ENCODE measurements around the gene FAM180B. TPM values are rescaled to one million over a fixed set of nuclear protein-coding genes. Genes with fewer than 3 reads are reported as not detected.

FAM180B gene
- total RNA-seq, 4 donors from 2014 or later: not detected

GRCh38 chr11:47587039-47587716 is 700 bp downstream of the FAM180B start:
- Histone ChIP-seq H3K9me3 (peaks cover 0 to 4% (median 0%) of the 10 kb centered on the region in 3 donors), H3K4me1 (peaks cover 0 to 13% (median 0%) of the 10 kb centered on the region in 3 donors), H3K36me3 (peaks cover 15 to 35% (median 25%) of the 10 kb centered on the region in 3 donors), H3K4me3 (no peak overlapping the region), H3K27ac (peak overlapping the region in 2 of 4 donors; percentile 21 to 28), H3K27me3 (peaks cover 0 to 34% (median 0%) of the 10 kb centered on the region in 4 donors)
- 60 to 63% methylated on average over 3 to 6 of the region's 6 CpGs for WGBS, 2 donors
- DNase-seq: no peak
- intact Hi-C loops (cut with DNase I): no loop called here
- TF ChIP-seq POLR2A (IDR thresholded peaks at IDR 0.05): no peak
- TF ChIP-seq, protein P1, sequence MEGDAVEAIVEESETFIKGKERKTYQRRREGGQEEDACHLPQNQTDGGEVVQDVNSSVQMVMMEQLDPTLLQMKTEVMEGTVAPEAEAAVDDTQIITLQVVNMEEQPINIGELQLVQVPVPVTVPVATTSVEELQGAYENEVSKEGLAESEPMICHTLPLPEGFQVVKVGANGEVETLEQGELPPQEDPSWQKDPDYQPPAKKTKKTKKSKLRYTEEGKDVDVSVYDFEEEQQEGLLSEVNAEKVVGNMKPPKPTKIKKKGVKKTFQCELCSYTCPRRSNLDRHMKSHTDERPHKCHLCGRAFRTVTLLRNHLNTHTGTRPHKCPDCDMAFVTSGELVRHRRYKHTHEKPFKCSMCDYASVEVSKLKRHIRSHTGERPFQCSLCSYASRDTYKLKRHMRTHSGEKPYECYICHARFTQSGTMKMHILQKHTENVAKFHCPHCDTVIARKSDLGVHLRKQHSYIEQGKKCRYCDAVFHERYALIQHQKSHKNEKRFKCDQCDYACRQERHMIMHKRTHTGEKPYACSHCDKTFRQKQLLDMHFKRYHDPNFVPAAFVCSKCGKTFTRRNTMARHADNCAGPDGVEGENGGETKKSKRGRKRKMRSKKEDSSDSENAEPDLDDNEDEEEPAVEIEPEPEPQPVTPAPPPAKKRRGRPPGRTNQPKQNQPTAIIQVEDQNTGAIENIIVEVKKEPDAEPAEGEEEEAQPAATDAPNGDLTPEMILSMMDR (IDR thresholded peaks at IDR 0.05): no peak

DNA sequence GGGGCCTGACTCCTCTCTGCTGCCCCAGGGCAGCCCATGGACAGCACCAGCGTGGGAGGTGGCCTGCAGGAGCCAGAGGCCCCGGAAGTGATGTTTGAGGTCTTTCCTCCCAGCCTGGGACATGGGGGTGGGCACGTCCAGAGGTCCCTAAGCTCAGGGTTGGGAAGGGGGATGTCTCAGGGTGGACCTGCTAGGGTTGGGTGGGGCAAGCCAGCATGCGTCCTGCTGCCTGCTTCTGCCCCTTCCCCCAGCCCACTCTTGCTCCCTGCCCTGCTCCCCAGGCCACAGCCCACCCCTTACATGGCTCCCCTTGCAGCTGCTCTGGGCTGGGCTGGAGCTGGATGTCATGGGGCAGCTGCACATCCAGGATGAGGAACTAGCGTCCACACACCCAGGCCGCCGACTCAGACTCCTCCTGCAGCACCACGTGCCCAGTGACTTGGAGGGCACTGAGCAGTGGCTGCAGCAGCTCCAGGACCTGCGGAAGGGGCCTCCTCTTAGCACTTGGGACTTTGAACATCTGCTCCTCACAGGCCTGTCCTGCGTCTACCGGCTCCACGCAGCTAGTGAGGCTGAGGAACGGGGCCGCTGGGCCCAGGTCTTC is 1.3 kb downstream of the FAM180B start:
- no peak for DNase-seq
- Histone ChIP-seq H3K4me1 (peaks cover 0 to 13% (median 0%) of the 10 kb centered on the region in 3 donors), H3K4me3 (no peak overlapping the region), H3K36me3 (peaks cover 9 to 29% (median 19%) of the 10 kb centered on the region in 3 donors), H3K27me3 (peaks cover 0 to 40% (median under 1%) of the 10 kb centered on the region in 4 donors), H3K9me3 (peaks cover 0 to 4% (median 0%) of the 10 kb centered on the region in 3 donors), H3K27ac (peak overlapping the region in 2 of 4 donors; percentile 21 to 28)
- intact Hi-C loops (cut with DNase I): no loop called here
- TF ChIP-seq POLR2A (IDR thresholded peaks at IDR 0.05): no peak
- TF ChIP-seq, protein P1 (IDR thresholded peaks at IDR 0.05): no peak
- WGBS, 2 donors: 47 to 82% methylated on average over 4 to 11 of the region's 14 CpGs

DNA sequence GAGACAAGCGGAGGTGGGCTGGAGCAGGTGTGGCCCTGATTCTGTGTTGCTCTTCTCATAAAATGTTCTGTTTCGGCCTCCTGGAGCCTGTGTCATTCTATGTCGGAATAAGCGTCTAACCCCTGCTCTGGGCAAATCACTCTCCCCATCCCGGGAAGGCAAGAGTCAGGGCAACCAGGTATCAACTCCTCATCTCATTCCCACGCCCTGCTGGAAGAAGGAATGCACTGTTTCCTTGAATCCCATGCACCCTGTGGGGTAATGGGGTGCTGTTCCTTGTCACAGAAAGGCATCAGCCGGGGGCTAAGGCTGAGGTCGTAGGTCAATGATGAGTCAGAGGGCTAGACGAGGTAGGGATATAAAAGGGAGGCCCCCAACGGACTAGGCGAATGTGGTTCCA is 2.6 kb downstream of the FAM180B start:
- peaks cover 0 to 53% (median 7%) of the 10 kb centered on the region in 4 donors for H3K27me3 ChIP-seq
- H3K4me1 ChIP-seq: peaks cover 4 to 25% (median 6%) of the 10 kb centered on the region in 3 donors
- no peak for DNase-seq
- H3K36me3 ChIP-seq: peaks cover 0 to 16% (median 6%) of the 10 kb centered on the region in 3 donors
- 73 to 76% methylated on average over 10 of the region's 11 CpGs for WGBS, 2 donors
- peak overlapping the region in 1 of 4 donors; percentile 19 for H3K27ac ChIP-seq
- TF ChIP-seq, protein P1 (IDR thresholded peaks at IDR 0.05): no peak
- TF ChIP-seq POLR2A (IDR thresholded peaks at IDR 0.05): no peak
- intact Hi-C loops (cut with DNase I): no loop called here
- H3K4me3 ChIP-seq: peak overlapping the region in 3 of 4 donors; percentile 25 to 60 (median 36)
- peaks cover 0 to 4% (median 0%) of the 10 kb centered on the region in 3 donors for H3K9me3 ChIP-seq

DNA sequence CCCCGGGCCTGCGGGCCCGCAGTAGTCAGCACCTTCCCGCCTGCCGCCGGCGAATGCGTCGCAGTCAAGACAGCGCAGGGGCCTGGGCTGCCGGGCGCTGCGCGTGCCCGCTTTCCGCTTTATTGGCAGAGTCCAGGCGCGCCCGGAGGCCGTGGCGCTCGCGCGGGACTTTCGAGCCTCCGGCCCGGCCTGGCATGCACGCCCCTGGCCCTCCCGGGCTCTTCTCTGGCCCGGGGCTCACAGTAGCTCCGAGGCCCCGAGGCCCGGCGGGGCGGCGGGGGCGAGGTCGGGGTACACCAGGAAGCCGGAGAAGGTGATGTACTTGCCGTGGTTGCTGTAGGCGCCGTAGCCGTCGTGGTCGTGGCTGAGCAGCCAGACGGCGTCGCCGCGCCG is 3.1 kb downstream of the FAM180B start:
- Histone ChIP-seq H3K36me3 (peaks cover 0 to 11% (median 4%) of the 10 kb centered on the region in 3 donors), H3K9me3 (peaks cover 0 to 4% (median 0%) of the 10 kb centered on the region in 3 donors), H3K4me1 (peaks cover 6 to 30% (median 7%) of the 10 kb centered on the region in 3 donors), H3K27me3 (peaks cover 0 to 58% (median 8%) of the 10 kb centered on the region in 4 donors), H3K4me3 (peak overlapping the region in 3 of 4 donors; percentile 25 to 60 (median 36)), H3K27ac (peak overlapping the region in 1 of 4 donors; percentile 19)
- TF ChIP-seq, protein P1 (IDR thresholded peaks at IDR 0.05): no peak
- no peak for TF ChIP-seq POLR2A (IDR thresholded peaks at IDR 0.05)
- intact Hi-C loops (cut with DNase I): no loop called here
- 61% methylated on average over 5 of the region's 51 CpGs; no CpG with 5 or more reads in 1 of the 2 donors for WGBS, 2 donors
- no peak for DNase-seq

Data from esophagus squamous epithelium (tissue), 5 donors.